Activated CD4-positive, CD25-positive, alpha-beta regulatory T cell treated with anti-CD3 and anti-CD28 coated beads, Interleukin-2, amount 50 U/mL, for 24 hours (primary cell): ENCODE results near the gene TERT.
"Not testable (repeated sequence)": the region's sequence is repeated elsewhere in the genome, so short reads cannot be mapped to it uniquely, and the experiment has no call there.

Experiments
- ATAC-seq, 2 donors: fragments of 150-1000 bp; cut with Tn5 transposase; one replicate each; pipeline ENCODE4 v1.10.0; 2021; ENCODE audit warnings: mild to moderate bottlenecking in 1 of 2, moderate library complexity in 1 of 2

The TERT gene

DNA sequence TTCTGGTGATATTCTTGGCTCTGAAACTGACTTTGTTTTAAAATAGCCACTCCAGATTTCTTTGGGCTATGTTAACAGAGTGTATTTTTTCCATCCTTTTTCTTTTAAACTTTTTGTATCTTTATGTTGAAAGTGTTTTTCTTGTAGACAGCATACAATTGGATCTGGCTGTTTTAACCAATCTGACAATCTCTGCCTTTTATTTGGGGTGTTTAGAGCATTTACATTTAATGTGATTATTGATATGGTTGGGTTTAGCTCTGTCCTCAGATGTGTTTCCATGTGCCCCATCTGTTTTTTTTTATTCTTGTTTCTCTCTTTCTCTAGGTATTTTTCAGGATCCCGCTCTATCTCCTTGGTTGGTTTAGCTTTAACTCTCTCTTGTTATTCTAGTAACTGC, 59.0 kb downstream of the TERT start:
- ATAC-seq: no peak

DNA sequence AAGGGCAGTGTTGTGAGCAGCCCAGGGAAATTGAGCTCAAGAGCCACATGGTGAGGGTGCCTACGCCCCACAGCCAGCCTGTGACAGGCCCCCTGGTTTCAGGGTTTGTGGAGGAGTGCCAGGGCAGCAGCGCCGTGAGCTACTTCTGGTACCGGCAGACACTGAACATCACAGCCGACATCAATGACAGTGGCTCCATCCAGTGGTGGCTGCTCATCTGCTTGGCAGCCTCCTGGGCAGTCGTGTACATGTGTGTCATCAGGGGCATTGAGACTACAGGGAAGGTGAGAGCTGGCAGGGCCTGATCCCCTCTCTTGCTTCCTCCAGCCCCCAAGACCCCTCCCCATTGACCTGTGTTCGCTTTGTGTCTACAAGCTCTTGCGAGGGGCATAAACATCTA, 59.5 kb downstream of the TERT start:
- ATAC-seq: no peak

DNA sequence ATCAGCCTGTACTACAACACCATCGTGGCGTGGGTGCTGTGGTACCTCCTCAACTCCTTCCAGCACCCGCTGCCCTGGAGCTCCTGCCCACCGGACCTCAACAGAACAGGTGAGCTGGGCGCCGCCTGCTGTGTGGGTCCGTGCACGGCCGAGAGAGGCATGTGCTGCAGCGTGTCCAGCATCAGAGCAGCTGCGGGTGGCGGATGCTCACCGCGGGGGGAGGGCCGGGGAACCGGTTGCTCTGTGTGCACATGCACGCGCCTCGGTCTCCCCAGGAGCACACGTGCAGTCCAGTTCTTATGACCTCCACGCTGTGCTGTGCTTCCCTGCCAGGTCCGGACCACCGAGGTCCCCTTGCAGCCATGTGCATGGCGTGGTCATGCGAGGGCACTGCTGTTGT, 62.1 kb downstream of the TERT start:
- ATAC-seq: no peak

DNA sequence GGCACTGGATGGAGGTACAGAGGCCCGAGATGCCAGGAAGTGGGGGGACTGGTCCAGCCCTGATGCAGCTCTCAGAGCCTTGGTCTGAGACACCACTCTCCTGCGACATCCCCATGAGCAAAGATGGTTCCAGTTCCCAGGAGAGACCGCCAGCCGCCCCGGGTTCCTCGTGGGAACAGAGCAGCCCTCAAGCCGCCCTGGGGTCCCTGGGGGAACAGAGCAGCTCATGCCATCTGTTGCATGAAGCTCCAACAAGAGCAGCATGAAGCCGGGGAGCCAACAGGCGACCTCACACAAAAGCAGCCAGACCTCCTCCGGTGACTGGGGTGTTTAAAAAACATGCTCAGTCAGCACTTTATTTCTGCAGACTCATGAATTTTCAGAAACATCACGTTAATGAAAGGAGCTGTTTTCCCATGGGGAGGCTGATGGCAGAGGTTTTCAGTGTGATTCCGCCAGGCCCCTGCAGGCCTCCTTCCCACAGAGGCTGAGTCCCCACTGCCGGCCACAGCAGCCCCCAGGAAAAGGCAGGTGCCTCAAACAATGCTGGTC, 63.4 kb downstream of the TERT start:
- ATAC-seq: no peak

DNA sequence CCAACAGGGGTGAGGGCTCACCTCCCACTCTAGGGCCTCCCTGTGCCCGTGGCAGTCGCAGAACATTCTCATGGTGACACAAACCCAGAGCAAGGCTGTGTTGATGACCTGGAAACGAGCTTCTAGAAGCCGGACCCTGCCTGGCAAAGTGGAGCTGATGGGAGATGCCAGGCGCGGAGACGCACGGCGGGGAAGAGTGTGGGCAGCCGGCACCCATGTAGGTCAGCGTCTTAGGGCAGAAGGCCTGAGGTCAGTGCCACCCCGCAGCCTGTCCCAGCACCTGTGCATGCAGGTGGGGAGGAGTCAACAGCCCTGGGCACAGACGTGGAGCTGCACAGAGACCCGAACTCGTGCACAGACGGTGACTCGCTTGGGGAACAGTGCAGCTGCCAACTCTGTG, 64.3 kb downstream of the TERT start:
- ATAC-seq: no peak

DNA sequence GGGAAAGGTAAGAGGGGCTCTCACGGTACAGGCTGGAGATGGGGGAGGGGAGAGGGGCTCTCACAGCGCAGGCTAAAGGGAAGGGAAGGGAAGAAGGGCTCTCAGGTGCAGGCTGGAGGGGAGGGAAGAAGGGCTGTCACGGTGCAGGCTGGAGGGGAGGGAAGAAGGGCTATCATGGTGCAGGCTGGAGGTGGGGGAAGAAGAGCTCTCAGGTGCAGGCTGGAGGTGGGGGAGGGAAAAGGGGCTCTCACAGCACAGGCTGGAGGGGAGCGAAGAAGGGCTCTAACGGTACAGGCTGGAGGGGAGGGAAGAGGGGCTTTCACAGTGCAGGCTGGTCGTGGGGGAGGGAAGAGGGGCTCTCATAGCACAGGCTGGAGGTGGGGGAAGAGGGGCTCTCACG, 65.0 kb downstream of the TERT start:
- ATAC-seq: no peak

DNA sequence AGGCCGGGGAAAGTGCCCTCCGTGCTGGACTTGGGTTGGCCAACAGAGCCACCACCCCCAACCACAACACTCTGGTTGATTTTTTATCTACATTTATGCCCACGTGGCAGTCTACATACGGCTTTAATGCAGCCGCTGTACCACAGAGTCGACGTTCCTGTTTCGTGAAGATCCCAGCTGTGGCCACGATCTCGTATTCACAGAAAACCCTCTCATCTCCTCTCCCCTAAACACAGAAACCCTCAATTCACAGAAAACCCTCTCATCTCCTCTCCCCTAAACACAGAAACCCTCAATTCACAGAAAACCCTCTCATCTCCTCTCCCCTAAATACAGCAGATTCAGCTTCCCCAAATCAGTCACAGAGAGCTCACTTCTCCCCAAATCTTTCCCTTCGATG, 65.8 kb downstream of the TERT start:
- not testable (repeated sequence) for ATAC-seq

DNA sequence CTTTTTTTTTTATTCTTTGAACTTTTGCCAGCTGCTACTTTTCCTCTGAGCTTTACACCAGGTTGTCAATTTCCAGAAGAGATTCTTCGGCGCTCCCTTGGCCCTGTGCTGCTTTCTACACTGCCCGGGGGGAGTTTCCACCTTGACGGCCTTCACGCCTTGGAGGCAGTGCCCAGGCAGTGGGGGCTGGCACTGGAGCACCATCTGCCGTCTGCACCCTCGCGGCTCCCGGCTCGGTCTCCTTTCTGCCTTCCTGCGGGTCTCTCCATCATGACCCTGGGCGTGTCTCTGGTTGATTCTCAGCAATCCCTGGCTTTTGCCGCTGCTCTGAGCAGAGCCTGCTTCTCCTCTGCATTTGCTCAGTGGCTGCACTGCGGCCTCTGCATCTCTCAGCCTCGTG, 66.7 kb downstream of the TERT start:
- no peak for ATAC-seq

DNA sequence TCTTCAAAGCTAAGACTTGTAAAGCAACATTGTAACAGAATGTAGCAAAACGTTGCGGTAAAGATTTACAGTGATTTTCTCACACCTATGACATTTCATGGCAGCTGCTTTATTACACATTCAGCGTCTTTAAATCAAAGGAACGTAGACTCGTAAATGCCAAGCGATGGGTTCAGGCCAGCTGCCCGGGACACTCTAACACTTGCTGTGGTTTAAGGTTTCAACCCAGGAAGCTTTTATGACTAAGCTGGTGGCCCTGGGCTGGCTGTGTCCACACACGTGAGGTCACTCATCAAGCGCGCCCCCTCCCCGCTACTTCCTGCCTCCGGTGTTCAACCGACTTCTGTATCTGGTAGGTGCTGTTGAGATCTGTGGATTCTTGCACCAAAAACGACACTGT, 67.2 kb downstream of the TERT start:
- ATAC-seq: no peak

DNA sequence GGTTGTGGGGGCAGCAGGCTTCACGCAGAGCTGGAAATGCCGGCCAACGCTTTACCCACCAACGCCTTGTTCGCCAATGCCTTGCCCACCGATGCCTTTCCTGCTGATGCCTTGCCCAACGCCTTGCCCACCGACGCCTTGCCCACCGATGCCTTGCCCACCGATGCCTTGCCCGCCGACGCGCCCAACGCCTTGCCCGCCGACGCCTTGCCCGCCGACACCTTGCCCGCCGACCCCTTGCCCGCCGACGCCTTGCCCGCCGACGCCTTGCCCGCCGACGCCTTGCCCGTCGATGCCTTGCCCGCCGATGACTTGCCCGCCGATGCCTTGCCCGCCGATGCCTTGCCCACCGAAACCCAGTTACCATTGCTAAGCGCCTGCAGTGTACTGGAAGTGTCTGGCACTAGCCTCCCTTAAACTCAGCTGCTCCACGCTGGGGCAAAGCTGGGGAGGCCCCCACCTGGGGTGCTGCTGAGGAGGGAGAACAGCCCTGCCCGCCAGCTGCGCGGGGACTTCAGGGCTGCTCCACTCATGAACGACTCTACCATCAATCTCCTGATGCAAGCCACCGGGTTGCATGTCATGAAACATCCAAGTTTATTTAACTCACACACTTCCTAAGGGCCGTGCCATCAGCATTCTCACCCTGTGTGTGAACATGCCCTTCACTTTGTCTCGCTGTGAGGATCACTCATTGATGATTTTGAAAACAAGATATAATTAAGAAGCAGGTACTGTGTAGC, 67.9 kb downstream of the TERT start:
- ATAC-seq: no peak

DNA sequence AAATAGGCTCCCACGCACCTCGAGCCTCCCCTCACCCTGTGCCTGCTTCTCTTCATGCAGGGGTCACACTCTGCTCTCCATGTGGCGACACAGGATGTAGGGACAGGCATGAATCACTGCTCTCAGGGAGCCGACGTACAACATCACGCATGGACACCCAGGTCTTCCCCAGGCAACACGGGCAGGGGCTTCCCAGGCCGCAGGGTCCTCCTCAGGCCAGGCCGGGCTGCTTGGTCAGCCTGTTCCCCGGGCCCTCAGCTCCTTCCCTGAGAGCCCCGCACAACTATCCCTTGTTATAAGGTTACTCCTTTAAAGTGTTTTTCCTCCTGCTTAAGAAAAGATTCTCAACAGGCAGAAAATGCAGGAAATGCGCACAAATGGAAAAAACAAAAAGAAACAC, 68.6 kb downstream of the TERT start:
- ATAC-seq: no peak

DNA sequence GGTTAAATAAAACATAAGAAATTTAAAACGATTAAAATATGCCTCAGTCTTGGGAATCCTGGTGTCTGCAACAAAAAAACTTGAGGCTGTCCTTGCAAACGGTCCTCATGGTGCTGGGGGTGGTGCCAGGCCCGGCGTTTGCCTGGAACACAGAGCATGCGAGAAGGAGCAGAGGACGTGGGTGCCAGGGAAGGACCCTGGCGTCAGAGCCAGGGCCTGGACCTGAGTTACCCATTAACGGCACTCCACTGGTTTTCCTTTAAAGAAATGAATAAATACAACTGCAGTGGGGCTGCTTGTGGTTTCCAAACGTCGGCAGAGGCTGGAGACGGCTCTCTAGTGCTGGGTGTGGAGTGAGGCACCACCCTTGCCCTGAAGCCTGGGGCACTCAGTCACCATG, 69.8 kb downstream of the TERT start, which contains the start of gene SLC6A18:
Gene SLC6A18, plus strand, starts transcription at position 301 of the 400 bp plus-strand sequence. Its CDS starts 97 bp downstream, at position 398.
- ATAC-seq: no peak

DNA sequence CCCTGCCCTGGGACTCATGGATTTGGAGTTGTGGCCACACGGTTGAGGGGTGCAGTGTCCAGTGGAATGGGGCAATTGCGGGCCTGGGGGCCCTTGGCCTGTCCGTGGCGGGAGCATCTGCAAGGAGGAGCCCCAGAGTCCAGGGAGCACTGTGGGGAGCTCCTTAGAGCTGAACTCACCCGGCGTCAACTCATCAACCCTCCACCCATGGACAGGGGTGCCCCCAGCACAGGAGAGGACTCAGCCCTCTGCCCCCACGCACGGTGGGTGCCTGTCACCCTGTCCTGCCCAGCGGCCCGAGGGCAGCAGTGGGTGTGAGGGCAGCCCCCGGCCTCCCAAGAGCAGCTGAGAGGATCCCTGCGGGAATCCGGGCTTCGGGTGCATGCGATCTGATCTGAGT, 70.2 kb downstream of the TERT start:
- no peak for ATAC-seq

DNA sequence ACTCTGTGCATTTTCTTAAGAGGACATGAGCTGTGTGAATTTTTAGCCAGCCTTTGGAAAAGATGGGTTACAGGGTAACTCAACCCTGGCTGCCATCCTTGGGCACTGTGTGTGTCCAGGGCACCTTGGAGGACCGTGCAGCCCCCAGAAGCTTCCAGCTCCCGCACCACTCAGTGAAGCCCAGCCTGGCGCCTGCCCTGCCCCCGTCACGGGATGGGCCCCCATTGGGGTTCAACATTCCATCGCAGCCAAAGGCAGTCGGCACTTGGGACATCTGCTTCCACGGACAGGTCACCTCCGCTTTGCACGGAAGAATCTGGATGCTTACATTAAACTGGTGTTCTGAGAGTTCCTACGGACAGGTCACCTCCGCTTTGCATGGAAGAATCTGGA, 71.6 kb downstream of the TERT start:
- ATAC-seq: no peak

DNA sequence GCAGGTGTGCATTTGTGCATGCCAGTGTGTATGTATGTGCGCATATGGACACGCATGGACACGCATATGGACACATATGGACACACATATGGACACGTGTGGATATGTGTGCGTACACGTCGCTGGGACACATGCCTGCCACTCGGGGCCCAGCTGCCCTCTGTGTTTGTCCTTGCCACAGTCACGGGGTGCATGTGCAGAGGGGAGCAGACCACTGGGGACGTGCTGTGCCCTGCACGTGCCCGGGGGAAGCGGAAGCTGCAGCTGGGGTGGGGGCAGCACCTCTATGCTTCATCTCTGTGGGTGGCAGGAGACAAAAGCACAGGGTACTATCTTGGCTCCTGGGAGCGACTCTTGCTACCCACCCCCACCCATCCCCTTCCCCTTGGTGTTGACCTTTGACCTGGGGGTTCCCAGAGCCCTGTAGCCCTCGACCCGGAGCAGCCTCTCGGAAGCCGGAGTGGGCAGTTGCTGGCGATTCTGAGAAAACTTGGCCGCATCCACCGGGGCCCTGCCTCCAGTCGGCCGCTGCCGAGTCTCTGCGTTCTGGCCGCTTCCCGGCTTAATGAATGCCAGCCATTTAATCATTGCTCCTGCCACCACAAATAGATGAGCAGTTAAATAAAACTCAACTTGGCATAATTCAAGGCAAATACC, 72.1 kb downstream of the TERT start:
- no peak for ATAC-seq

DNA sequence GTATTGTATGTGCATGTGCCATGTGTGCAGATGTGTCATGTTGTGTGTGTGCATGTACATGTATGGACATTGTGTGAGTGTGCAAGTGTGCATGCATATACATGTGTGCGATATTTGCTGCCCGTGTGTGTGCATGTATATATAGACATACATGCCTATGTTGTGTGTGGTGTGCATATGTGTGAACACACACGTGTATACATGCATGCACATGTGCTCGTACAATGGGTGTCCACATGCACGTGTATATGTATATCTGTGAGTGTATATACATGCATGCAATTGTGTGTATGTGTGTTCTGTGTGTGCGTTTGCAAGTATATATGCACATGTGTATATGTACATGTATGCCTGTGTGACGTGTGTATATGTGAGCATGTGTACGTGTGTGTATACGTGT, 72.7 kb downstream of the TERT start:
- no peak for ATAC-seq

DNA sequence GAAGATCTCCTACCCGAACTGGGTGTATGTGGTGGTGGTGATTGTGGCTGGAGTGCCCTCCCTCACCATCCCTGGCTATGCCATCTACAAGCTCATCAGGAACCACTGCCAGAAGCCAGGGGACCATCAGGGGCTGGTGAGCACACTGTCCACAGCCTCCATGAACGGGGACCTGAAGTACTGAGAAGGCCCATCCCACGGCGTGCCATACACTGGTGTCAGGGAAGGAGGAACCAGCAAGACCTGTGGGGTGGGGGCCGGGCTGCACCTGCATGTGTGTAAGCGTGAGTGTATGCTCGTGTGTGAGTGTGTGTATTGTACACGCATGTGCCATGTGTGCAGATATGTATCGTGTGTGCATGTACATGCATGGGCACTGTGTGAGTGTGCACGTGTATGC, 73.1 kb downstream of the TERT start:
- no peak for ATAC-seq

DNA sequence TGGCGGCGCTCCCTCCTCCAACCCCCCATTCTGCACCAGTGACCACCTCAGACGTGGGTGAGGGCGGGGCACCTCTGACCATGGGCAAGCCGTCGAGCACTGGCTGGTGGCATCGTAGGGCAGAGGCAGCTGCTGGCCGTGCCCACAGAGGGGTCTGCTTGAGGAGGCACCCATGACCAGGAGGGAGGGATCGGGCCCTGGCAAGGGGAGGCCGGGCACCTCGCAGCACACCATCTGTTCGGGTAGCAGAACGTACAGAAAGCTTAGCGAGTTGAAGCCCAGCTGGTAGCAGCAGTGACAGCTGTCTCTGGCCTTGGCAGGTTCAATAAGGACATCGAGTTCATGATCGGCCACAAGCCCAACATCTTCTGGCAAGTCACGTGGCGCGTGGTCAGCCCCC, 74.0 kb downstream of the TERT start:
- no peak for ATAC-seq

DNA sequence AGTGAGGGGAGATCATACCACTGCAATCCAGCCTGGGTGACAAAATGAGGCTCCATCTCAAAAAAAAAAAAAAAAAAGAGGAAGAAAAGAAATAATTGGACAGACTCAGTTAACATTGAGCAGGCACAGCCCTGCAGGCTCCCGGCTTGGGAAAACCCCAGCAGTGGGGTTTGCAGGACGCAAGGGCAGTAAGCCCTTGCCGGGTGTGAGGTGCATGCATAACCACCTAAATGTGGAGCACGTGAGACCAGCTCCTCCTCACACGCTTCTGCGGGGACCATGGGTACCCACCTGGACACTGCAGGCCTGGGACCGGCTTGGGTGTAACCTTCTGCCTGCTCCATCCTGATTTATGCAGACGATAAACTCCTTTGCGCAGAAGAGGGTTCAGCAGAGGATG, 74.5 kb downstream of the TERT start:
- ATAC-seq: no peak

DNA sequence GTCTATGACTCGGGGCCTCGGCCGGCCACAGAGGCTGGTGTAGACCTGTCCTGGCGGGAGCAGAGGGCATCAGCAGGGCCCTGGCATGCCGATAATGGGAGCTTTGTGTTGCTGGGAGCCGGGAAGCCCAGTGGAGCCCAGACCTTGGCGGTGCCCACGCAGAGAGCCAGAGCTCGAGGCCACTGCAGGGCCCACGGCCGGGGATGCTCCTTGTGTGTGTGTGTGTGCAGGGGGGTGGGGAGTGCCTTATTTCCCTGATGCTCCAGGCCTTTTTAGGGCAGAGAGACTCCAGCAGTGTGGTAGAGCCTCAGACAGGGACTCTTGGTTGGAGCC, 75.1 kb downstream of the TERT start:
- ATAC-seq: no peak

DNA sequence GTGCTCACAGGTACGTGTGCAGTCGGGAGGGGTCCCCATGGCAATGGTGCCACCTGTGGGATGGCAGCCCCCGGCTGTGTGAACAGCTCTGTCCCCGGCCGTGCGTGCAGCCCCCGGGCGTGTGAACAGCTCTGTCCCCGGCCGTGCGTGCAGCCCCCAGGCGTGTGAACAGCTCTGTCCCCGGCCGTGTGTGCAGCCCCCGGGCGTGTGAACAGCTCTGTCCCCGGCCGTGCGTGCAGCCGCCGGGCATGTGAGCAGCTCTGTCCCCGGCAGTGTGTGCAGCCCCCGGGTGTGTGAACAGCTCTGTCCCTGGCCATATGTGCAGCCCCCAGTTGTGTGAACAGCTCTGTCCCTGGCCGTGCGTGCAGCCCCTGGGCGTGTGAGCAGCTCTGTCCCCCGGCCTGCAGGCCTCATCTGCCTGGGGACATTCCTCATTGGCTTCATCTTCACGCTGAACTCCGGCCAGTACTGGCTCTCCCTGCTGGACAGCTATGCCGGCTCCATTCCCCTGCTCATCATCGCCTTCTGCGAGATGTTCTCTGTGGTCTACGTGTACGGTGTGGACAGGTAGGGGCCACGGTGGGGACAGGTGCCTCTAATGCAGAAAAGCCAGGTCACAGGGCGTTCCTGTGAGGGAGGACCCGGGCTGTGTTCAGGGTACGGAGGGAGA, 75.6 kb downstream of the TERT start:
- ATAC-seq: no peak

DNA sequence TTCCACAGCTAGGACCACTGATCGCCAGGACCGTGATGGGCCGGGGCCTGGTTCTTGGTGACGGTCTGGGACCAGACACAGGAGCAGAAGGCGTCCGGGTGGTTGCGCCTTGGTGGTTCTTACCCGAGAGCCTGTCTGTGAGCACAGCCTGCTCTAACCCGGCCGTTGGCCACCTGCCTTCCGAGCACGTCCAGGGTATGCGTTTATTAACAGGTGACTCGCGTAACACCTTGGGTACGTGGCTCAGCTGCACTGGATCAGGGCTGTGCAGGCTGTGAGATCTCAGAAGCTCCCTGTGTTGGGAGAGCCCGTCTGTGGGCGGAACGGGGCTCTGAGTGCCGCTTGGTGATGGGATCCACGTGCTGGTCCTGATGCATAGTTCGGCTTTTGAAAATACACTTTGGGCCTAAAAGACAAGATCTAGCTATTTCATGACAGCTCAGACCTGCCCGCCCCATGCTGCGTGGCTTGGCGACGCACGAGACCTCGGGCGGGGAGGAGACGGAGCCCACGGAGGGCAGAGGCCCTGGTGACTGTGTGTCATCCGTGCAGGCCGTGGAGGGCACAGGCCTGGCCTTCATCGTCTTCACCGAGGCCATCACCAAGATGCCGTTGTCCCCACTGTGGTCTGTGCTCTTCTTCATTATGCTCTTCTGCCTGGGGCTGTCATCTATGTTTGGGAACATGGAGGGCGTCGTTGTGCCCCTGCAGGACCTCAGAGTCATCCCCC, 76.4 kb downstream of the TERT start:
- no peak for ATAC-seq

DNA sequence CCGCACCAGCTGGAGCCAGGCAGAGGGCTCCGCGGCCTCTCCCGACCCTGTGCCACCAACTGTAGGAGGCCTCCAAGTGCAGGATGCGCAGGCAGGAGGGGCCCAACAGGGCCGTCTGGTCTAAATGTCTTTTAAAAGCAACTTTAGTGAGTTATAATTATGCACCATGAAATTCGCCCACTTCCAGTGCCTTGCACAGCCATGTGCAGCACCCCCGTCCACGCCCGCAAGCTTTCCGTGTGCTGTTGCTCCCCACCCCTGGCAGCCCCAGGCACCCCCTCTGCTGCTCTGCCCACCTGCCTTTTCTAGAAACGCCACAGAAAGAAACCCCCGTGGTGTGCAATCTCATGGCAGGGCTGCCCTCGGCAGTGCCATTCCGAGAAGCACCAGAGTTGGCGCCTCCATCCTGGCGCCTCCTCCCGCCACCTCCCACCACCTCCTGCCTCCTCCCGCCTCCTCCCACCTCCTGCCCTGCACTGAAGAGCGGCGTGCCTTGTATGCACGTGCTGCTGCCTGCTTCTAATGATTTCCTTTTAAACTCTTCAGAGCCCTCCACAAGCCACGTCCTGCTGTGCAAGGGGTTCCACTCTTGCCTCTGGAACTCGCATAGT, 77.2 kb downstream of the TERT start:
- ATAC-seq: no peak
